ENCODE results near the gene PPARG. TPM values are rescaled to one million over a fixed set of nuclear protein-coding genes. Genes with fewer than 3 reads are reported as not detected.
"Not testable (repeated sequence)": the region's sequence is repeated elsewhere in the genome, so short reads cannot be mapped to it uniquely, and the experiment has no call there.

PPARG gene
- total RNA-seq, 6 donors from 2014 or later = 39.8 to 93.9 (median 52.7) TPM

GRCh38 chr3:12444582-12445471 is 156.0 kb downstream of the PPARG start:
- H3K4me3 ChIP-seq = no peak overlapping the region
- DNase-seq (peak in 1 of 2 donors; percentile 43), ATAC-seq (ENCODE audit: low FRiP score in 2 of 2) (no peak)
- H3K27ac ChIP-seq = no peak overlapping the region
- H3K4me1 ChIP-seq = no peaks in the 10 kb centered on the region
- 74 to 75% methylated on average over 24 of the region's 24 CpGs for WGBS, 2 donors
- no peaks in the 10 kb centered on the region for H3K27me3 ChIP-seq
- no peaks in the 10 kb centered on the region for H3K36me3 ChIP-seq
- TF ChIP-seq POLR2A (IDR thresholded peaks at IDR 0.05) (no peak), EP300 (IDR thresholded peaks at IDR 0.05) (no peak), CTCF (IDR thresholded peaks at IDR 0.05) (no peak), POLR2AphosphoS5 (IDR thresholded peaks at IDR 0.05) (no peak)
- no peaks in the 10 kb centered on the region for H3K9me3 ChIP-seq

- H3K27ac ChIP-seq = no peak overlapping the region
- TF ChIP-seq POLR2A (IDR thresholded peaks at IDR 0.05) = no peak
- TF ChIP-seq EP300 (IDR thresholded peaks at IDR 0.05) = no peak
- TF ChIP-seq CTCF (IDR thresholded peaks at IDR 0.05) = no peak
- TF ChIP-seq POLR2AphosphoS5 (IDR thresholded peaks at IDR 0.05) = no peak
- WGBS, 2 donors = 92 to 95% methylated on average over 5 to 8 of the region's 8 CpGs
Measured at GRCh38 chr3:12445523-12446240, 156.8 kb downstream of the PPARG start.

GRCh38 chr3:12446298-12446697 is 157.4 kb downstream of the PPARG start:
- Histone ChIP-seq H3K27ac (no peak overlapping the region), H3K4me3 (no peak overlapping the region), H3K9me3 (no peaks in the 10 kb centered on the region), H3K36me3 (no peaks in the 10 kb centered on the region), H3K27me3 (no peaks in the 10 kb centered on the region), H3K4me1 (no peaks in the 10 kb centered on the region)
- ATAC-seq (ENCODE audit: low FRiP score in 2 of 2) (no peak), DNase-seq (no peak)
- 96 to 97% methylated on average over 7 of the region's 7 CpGs for WGBS, 2 donors
- TF ChIP-seq EP300 (IDR thresholded peaks at IDR 0.05) = no peak
- no peak for TF ChIP-seq CTCF (IDR thresholded peaks at IDR 0.05)
- TF ChIP-seq POLR2AphosphoS5 (IDR thresholded peaks at IDR 0.05) = no peak
- no peak for TF ChIP-seq POLR2A (IDR thresholded peaks at IDR 0.05)

More at GRCh38 chr3:12445523-12446240, 156.8 kb downstream of the PPARG start:
- no peaks in the 10 kb centered on the region for H3K36me3 ChIP-seq
- peak in 1 of 2 donors; percentile 38 for DNase-seq
- ATAC-seq (ENCODE audit: low FRiP score in 2 of 2) = no peak
- no peaks in the 10 kb centered on the region for H3K4me1 ChIP-seq
- H3K9me3 ChIP-seq = no peaks in the 10 kb centered on the region
- no peak overlapping the region for H3K4me3 ChIP-seq
- H3K27me3 ChIP-seq = no peaks in the 10 kb centered on the region

GRCh38 chr3:12447075-12447474 is 158.2 kb downstream of the PPARG start:
- Histone ChIP-seq H3K27ac (no peak overlapping the region), H3K4me1 (no peaks in the 10 kb centered on the region), H3K27me3 (no peaks in the 10 kb centered on the region), H3K36me3 (no peaks in the 10 kb centered on the region), H3K4me3 (no peak overlapping the region), H3K9me3 (no peaks in the 10 kb centered on the region)
- DNase-seq (no peak), ATAC-seq (ENCODE audit: low FRiP score in 2 of 2) (no peak)
- TF ChIP-seq POLR2AphosphoS5 (IDR thresholded peaks at IDR 0.05) (no peak), POLR2A (IDR thresholded peaks at IDR 0.05) (no peak), EP300 (IDR thresholded peaks at IDR 0.05) (no peak), CTCF (IDR thresholded peaks at IDR 0.05) (no peak)
- WGBS, 2 donors = 94 to 97% methylated on average over 4 of the region's 4 CpGs

GRCh38 chr3:12448404-12449202 is 159.7 kb downstream of the PPARG start:
- not testable (repeated sequence) for H3K27me3 ChIP-seq; H3K9me3 ChIP-seq; ATAC-seq (ENCODE audit: low FRiP score in 2 of 2); DNase-seq; H3K36me3 ChIP-seq; H3K4me1 ChIP-seq; H3K27ac ChIP-seq; H3K4me3 ChIP-seq
- 81 to 83% methylated on average over 4 of the region's 4 CpGs for WGBS, 2 donors

Measured in upper lobe of left lung (tissue), 6 donors.